HCT116 (cell line): ENCODE data around the gene CRYBG3. TPM values are rescaled to one million over a fixed set of nuclear protein-coding genes. Genes with fewer than 3 reads are reported as not detected.

ENCODE experiments used
- ATAC-seq: fragments of 200-7000 bp; cut with Tn5 transposase; 2 replicates; pipeline ENCODE4 v1.9.1; 2020; ENCODE audit warnings: mild to moderate bottlenecking, moderate library complexity
- BruUV-seq: library from RNA; stranded (reverse); fragments of 400-500 nt; replicated peaks from 2 replicates; lab custom pipeline; 2021; lab: Mats Ljungman, UMichigan
- CTCF ChIA-PET: fragments of 300-600 bp; sonication (Branson Sonifier 250); formaldehyde crosslinking; loops from one replicate; lab custom pipeline; 2021; ENCODE audit warnings: antibody characterized with exemption; lab: Charles Lee
- POLR2A ChIA-PET: fragments of 300-600, 350-600 bp; sonication (Branson Sonifier 250); formaldehyde crosslinking; loops from one replicate; lab custom pipeline; 2021; ENCODE audit warnings: antibody characterized with exemption; lab: Charles Lee
- RAD21 ChIA-PET, 2 experiments: fragments of 300-600 bp; sonication (Branson Sonifier 250); formaldehyde crosslinking; loops; one replicate each; lab custom pipeline; 2023; ENCODE audit warnings: low total read pairs in 2 of 2; ENCODE audit not compliant: uncharacterized antibody in 2 of 2, unreplicated experiment in 2 of 2, low non-redundant PET in 1 of 2; lab: Charles Lee
- DNase-seq: peaks from one replicate; pipeline ENCODE4 v3.0.0-alpha.2; 2010; ENCODE audit warnings: low read depth, low spot score
- H2AFZ ChIP-seq: fragments of 200-600 bp; shearing (Covaris generic), sonication (generic); 2 replicates; pipeline ENCODE4 v1.6.1; 2017; ENCODE audit warnings: low read depth, mixed run types, mixed read lengths, antibody characterized with exemption, low read length; ENCODE audit not compliant: poor library complexity, severe bottlenecking
- H3K27ac ChIP-seq: 2 replicates; pipeline ENCODE4 v1.5.1; 2012; ENCODE audit warnings: low read depth, low read length
- H3K27me3 ChIP-seq: fragments of 200-600 bp; sonication (generic); 2 replicates; pipeline ENCODE4 v1.6.1; 2016; ENCODE audit warnings: mixed run types, low read length, mixed read lengths; ENCODE audit not compliant: insufficient read depth
- H3K36me3 ChIP-seq, 2 experiments: fragments of 200-500 bp in 1 of 2; fragments of 200-600 bp in 1 of 2; sonication (Bioruptor generic) in 1 of 2; sonication (generic) in 1 of 2; 2 replicates each; pipeline versions ENCODE4 v1.5.1 to v1.6.1; 2014 to 2016; ENCODE audit warnings: low read length in 2 of 2, inconsistent platforms in 1 of 2, mixed read lengths in 1 of 2, mixed run types in 1 of 2; ENCODE audit not compliant: insufficient read depth in 2 of 2, control insufficient read depth in 1 of 2
- H3K4me1 ChIP-seq, 2 experiments: fragments of 200-600 bp in 1 of 2; sonication (generic) in 1 of 2; 2 replicates each; pipeline versions ENCODE4 v1.5.1 to v1.6.1; 2012 to 2017; ENCODE audit warnings: low read length in 2 of 2, inconsistent platforms in 1 of 2, mild to moderate bottlenecking in 1 of 2, mixed read lengths in 1 of 2, mixed run types in 1 of 2, moderate library complexity in 1 of 2; ENCODE audit not compliant: insufficient read depth in 2 of 2, control insufficient read depth in 1 of 2
- H3K4me2 ChIP-seq: fragments of 200-600 bp; sonication (generic); 2 replicates; pipeline ENCODE4 v1.6.1; 2017; ENCODE audit warnings: mixed run types, low read length, mixed read lengths
- H3K4me3 ChIP-seq, 2 experiments: fragments of 200-600 bp in 1 of 2; sonication (generic) in 1 of 2; replicated peaks in 1 of 2; 2 replicates each; pipeline ENCODE4 v1.5.1; 2011 to 2016; ENCODE audit warnings: low read length in 2 of 2, control low read depth in 1 of 2, low read depth in 1 of 2, mild to moderate bottlenecking in 1 of 2, mixed read lengths in 1 of 2, mixed run types in 1 of 2
- H3K79me2 ChIP-seq: fragments of 200-600 bp; sonication (generic); 2 replicates; pipeline ENCODE4 v1.6.1; 2017; ENCODE audit warnings: mild to moderate bottlenecking, mixed run types, low read length, moderate library complexity, mixed read lengths; ENCODE audit not compliant: insufficient read depth
- H3K9ac ChIP-seq: fragments of 200-600 bp; sonication (generic); 2 replicates; pipeline ENCODE4 v1.6.1; 2016; ENCODE audit warnings: low read length, mixed read lengths
- H3K9me2 ChIP-seq: fragments of 200-600 bp; sonication (generic), shearing (Covaris generic); 2 replicates; pipeline ENCODE4 v1.6.1; 2017; ENCODE audit warnings: mixed run types, mild to moderate bottlenecking, moderate library complexity; ENCODE audit not compliant: insufficient read depth
- H3K9me3 ChIP-seq, 2 experiments: fragments of 200-500 bp in 1 of 2; fragments of 200-600 bp in 1 of 2; sonication (Bioruptor generic) in 1 of 2; sonication (generic) in 1 of 2; 2 replicates each; pipeline ENCODE4 v1.6.1; 2014 to 2017; ENCODE audit warnings: low read length in 2 of 2, mixed read lengths in 2 of 2, inconsistent platforms in 1 of 2, low read depth in 1 of 2, mild to moderate bottlenecking in 1 of 2, mixed run types in 1 of 2, moderate library complexity in 1 of 2; ENCODE audit not compliant: control insufficient read depth in 1 of 2, insufficient read depth in 1 of 2
- H4K20me1 ChIP-seq: fragments of 200-600 bp; sonication (generic), shearing (Covaris generic); 2 replicates; pipeline ENCODE4 v1.6.1; 2017; ENCODE audit warnings: mixed run types, mild to moderate bottlenecking, moderate library complexity; ENCODE audit not compliant: insufficient read depth
- CEBPB ChIP-seq: IDR thresholded peaks from 2 replicates; pipeline ENCODE4 v1.6.1; 2012; ENCODE audit warnings: low read depth
- EGR1 ChIP-seq: IDR thresholded peaks from 2 replicates; pipeline ENCODE4 v1.6.1; 2012; ENCODE audit warnings: low read depth
- EZH2 ChIP-seq: fragments of 200-600 bp; sonication (generic); IDR thresholded peaks from 2 replicates; pipeline ENCODE4 v1.6.1; 2017; ENCODE audit warnings: antibody characterized with exemption, mixed run types
- JUND ChIP-seq: IDR thresholded peaks from 2 replicates; pipeline ENCODE4 v1.6.1; 2012
- SP1 ChIP-seq: IDR thresholded peaks from 2 replicates; pipeline ENCODE4 v1.6.1; 2012; ENCODE audit warnings: low read depth
- TCF7L2 ChIP-seq: IDR thresholded peaks from 2 replicates; pipeline ENCODE4 v1.7.0; 2011; ENCODE audit warnings: borderline replicate concordance, inconsistent platforms; ENCODE audit not compliant: insufficient read depth, insufficient read length; ENCODE audit errors: extremely low read depth
- YY1 ChIP-seq: IDR thresholded peaks from 2 replicates; pipeline ENCODE4 v1.6.1; 2011; ENCODE audit warnings: low read length, low read depth, moderate library complexity, mild to moderate bottlenecking; ENCODE audit not compliant: insufficient replicate concordance; ENCODE audit errors: extremely low read depth
- ZNF274 ChIP-seq: fragments of 200-500 bp; sonication (Bioruptor generic); IDR thresholded peaks from 2 replicates; pipeline ENCODE4 v1.6.1; 2014; ENCODE audit warnings: mild to moderate bottlenecking, low read depth, low read length, inconsistent platforms
- intact Hi-C: fragments of 100-400 bp; cut with micrococcal nuclease; formaldehyde crosslinking; loops from 2 replicates; pipeline ENCODE4 v1.10.0; 2022
- total RNA-seq: library from RNA; stranded (reverse); gene quantifications from one replicate; pipeline ENCODE4 v1.2.1, GENCODE V29; 2021; ENCODE audit not compliant: unreplicated experiment
- TF ChIP-seq, protein P1 (sequence below): IDR thresholded peaks from 2 replicates; pipeline ENCODE4 v1.6.1; 2012; ENCODE audit warnings: low read depth
- TF ChIP-seq, protein P2 (sequence below): IDR thresholded peaks from 2 replicates; pipeline ENCODE4 v1.6.1; 2011; ENCODE audit warnings: mild to moderate bottlenecking, low read length, moderate library complexity; ENCODE audit not compliant: insufficient replicate concordance; ENCODE audit errors: extremely low read depth
- TF ChIP-seq, protein P3 (sequence below): IDR thresholded peaks from 2 replicates; pipeline ENCODE4 v1.6.1; 2012
- TF ChIP-seq, protein P4 (sequence below): IDR thresholded peaks from 2 replicates; pipeline ENCODE4 v1.6.1; 2012

Gene CRYBG3
- total RNA-seq, 1 experiment from 2014 or later = 7.5 TPM

DNA sequence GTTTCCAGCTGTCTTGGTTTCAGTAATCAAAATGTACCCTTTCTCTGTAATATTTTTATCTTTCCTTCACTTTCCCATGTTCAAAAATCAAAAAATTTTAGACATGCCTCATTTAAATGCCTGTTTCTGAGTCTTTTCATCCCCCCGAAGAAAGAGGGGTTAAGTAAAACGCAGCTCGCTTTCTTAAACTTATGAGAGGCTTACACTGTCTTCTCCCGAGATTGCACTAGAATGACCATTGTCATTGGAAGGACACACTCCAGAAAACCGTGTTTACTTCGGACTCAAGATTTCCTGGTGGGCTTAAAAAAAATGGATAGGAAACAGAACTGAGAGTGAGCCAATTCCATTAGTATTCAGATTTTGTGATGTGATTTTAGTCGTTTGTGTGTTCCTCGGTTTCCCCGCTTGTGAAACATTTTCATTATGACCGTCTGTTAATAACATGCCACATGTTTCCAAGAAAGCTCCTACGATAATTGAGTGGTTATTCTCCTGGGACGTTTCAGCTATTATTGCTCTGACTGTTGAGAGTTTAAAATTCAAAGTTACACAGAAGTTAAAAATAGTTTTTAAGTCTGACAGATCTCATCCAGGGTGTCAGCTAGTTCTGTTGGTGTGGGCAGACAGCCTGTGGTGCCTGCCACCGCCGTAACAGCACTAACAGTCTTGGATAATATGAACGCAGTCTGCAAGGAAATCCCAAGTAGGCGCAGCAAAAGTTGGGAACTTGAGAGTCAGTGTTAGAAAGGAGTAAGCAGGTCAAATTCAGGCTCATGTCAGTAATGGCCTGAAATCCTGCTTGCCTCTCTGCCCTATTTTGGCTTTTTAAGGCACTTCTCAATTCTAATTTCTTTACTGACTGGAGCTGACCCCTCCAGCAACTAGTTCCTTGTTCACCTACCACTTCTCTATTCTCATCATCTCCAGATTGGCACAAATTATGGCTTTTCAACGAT, 1.5 kb downstream of the CRYBG3 start (continued):
- TF ChIP-seq, protein P1, sequence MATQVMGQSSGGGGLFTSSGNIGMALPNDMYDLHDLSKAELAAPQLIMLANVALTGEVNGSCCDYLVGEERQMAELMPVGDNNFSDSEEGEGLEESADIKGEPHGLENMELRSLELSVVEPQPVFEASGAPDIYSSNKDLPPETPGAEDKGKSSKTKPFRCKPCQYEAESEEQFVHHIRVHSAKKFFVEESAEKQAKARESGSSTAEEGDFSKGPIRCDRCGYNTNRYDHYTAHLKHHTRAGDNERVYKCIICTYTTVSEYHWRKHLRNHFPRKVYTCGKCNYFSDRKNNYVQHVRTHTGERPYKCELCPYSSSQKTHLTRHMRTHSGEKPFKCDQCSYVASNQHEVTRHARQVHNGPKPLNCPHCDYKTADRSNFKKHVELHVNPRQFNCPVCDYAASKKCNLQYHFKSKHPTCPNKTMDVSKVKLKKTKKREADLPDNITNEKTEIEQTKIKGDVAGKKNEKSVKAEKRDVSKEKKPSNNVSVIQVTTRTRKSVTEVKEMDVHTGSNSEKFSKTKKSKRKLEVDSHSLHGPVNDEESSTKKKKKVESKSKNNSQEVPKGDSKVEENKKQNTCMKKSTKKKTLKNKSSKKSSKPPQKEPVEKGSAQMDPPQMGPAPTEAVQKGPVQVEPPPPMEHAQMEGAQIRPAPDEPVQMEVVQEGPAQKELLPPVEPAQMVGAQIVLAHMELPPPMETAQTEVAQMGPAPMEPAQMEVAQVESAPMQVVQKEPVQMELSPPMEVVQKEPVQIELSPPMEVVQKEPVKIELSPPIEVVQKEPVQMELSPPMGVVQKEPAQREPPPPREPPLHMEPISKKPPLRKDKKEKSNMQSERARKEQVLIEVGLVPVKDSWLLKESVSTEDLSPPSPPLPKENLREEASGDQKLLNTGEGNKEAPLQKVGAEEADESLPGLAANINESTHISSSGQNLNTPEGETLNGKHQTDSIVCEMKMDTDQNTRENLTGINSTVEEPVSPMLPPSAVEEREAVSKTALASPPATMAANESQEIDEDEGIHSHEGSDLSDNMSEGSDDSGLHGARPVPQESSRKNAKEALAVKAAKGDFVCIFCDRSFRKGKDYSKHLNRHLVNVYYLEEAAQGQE = no peak
- no peak for TF ChIP-seq EZH2
- TF ChIP-seq YY1 = no peak
- TF ChIP-seq, protein P2, sequence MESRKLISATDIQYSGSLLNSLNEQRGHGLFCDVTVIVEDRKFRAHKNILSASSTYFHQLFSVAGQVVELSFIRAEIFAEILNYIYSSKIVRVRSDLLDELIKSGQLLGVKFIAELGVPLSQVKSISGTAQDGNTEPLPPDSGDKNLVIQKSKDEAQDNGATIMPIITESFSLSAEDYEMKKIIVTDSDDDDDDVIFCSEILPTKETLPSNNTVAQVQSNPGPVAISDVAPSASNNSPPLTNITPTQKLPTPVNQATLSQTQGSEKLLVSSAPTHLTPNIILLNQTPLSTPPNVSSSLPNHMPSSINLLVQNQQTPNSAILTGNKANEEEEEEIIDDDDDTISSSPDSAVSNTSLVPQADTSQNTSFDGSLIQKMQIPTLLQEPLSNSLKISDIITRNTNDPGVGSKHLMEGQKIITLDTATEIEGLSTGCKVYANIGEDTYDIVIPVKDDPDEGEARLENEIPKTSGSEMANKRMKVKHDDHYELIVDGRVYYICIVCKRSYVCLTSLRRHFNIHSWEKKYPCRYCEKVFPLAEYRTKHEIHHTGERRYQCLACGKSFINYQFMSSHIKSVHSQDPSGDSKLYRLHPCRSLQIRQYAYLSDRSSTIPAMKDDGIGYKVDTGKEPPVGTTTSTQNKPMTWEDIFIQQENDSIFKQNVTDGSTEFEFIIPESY = no peak
- TF ChIP-seq, all 23 proteins: peak for 0

DNA sequence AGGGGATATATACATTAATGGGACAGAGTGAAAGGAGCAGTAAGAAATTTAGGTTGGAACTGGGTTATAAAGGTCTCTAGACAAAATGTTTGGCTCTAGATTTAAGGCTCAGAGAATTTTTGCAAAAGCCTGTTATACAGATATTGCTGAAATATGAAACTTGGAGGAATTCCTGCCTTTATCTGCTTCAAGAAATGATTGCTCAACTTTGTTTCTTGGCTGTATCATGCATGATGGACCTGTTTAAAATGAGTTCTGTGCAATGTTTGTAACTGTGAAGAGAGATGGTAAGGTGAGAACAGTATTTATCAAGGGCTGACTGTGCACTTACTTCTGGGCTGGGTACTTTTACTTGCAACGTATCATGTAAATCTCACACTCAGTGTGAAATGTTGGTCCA, 3.3 kb downstream of the CRYBG3 start:
- Histone ChIP-seq H3K4me2 (no peak overlapping the region), H3K36me3 (no peaks in the 10 kb centered on the region), H3K9me3 (no peaks in the 10 kb centered on the region), H3K27ac (no peak overlapping the region), H4K20me1 (no peaks in the 10 kb centered on the region), H3K9me2 (no peaks in the 10 kb centered on the region), H3K4me1 (peaks cover 7 to 9% of the 10 kb centered on the region in 2 experiments; a peak in 3 of 4 replicates), H3K9ac (no peak overlapping the region), H2AFZ (no peak overlapping the region), H3K79me2 (peaks cover 13% of the 10 kb centered on the region; the same call in 1 of the 2 replicates), H3K4me3 (no peak overlapping the region), H3K27me3 (no peaks in the 10 kb centered on the region)
- no TSS peak for BruUV-seq
- ChIA-PET RAD21 (no interaction called here), CTCF (no interaction called here), POLR2A (no interaction called here)
- intact Hi-C loops = no loop called here
- DNase-seq = no peak
- no peak for ATAC-seq
- TF ChIP-seq EGR1 = no peak
- TF ChIP-seq, protein P1 = no peak
- TF ChIP-seq TCF7L2 = no peak
- no peak for TF ChIP-seq SP1
- TF ChIP-seq, protein P3, sequence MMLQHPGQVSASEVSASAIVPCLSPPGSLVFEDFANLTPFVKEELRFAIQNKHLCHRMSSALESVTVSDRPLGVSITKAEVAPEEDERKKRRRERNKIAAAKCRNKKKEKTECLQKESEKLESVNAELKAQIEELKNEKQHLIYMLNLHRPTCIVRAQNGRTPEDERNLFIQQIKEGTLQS = no peak
- TF ChIP-seq, protein P4, sequence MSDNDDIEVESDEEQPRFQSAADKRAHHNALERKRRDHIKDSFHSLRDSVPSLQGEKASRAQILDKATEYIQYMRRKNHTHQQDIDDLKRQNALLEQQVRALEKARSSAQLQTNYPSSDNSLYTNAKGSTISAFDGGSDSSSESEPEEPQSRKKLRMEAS = no peak
- TF ChIP-seq JUND = no peak
- no peak for TF ChIP-seq CEBPB
- no peak for TF ChIP-seq ZNF274
- no peak for TF ChIP-seq YY1
